Fibroblast of pulmonary artery (primary cell): Measurements from ENCODE around the gene TFPI2.

Source experiments
- DNase-seq: peaks from one replicate; pipeline ENCODE4 v3.0.0-alpha.2; 2010; ENCODE audit warnings: low read depth
- H3K4me3 ChIP-seq: replicated peaks from 2 replicates; pipeline ENCODE4 v1.5.1; 2011; ENCODE audit warnings: low read depth, mild to moderate bottlenecking, control low read depth, low read length, moderate library complexity
- CTCF ChIP-seq: IDR thresholded peaks from 2 replicates; pipeline ENCODE4 v1.5.1; 2011; ENCODE audit warnings: mild to moderate bottlenecking, control low read depth, low read length, inconsistent platforms; ENCODE audit errors: missing control alignments

The TFPI2 gene

GRCh38 chr7:93884541-93884940, 6.0 kb downstream of the TFPI2 start:
- DNase-seq, result peak; percentile 68
- H3K4me3 ChIP-seq, result no peak overlapping the region
- no peak for TF ChIP-seq CTCF

GRCh38 chr7:93883917-93884345, 6.6 kb downstream of the TFPI2 start:
- H3K4me3 ChIP-seq, result no peak overlapping the region
- DNase-seq, result no peak
- no peak for TF ChIP-seq CTCF

GRCh38 chr7:93883078-93883916, 7.3 kb downstream of the TFPI2 start:
- no peak overlapping the region for H3K4me3 ChIP-seq
- DNase-seq, result peak; percentile 63
- no peak for TF ChIP-seq CTCF

GRCh38 chr7:93882468-93882867, 8.1 kb downstream of the TFPI2 start:
- DNase-seq, result peak; percentile 13
- no peak overlapping the region for H3K4me3 ChIP-seq
- no peak for TF ChIP-seq CTCF

GRCh38 chr7:93879356-93879755, 11.2 kb downstream of the TFPI2 start:
- DNase-seq, result no peak
- no peak for TF ChIP-seq CTCF
- H3K4me3 ChIP-seq, result no peak overlapping the region

- no peak for TF ChIP-seq CTCF
- H3K4me3 ChIP-seq, result no peak overlapping the region
Measured at GRCh38 chr7:93877742-93878141, 12.8 kb downstream of the TFPI2 start.

More at GRCh38 chr7:93877742-93878141, 12.8 kb downstream of the TFPI2 start:
- no peak for DNase-seq
